ENCODE results near the gene FOXI2.

The FOXI2 gene

GRCh38 chr10:127744956-127745355 is 8.0 kb downstream of the FOXI2 start:
- DNase-seq, result no peak

GRCh38 chr10:127745861-127746260 is 8.9 kb downstream of the FOXI2 start:
- DNase-seq, result no peak

- no peak for DNase-seq
Observed at GRCh38 chr10:127755753-127756152, 18.8 kb downstream of the FOXI2 start.

GRCh38 chr10:127756264-127756663 is 19.3 kb downstream of the FOXI2 start:
- no peak for DNase-seq

GRCh38 chr10:127757033-127757432 is 20.0 kb downstream of the FOXI2 start:
- no peak for DNase-seq

- no peak for DNase-seq
Observed at GRCh38 chr10:127759276-127759675, 22.3 kb downstream of the FOXI2 start.

- no peak for DNase-seq
Observed at GRCh38 chr10:127762925-127763324, 25.9 kb downstream of the FOXI2 start.

- DNase-seq, result no peak
Observed at GRCh38 chr10:127774766-127775559, 38.0 kb downstream of the FOXI2 start.

- DNase-seq, result no peak
Observed at GRCh38 chr10:127776816-127777215, 39.8 kb downstream of the FOXI2 start.

- no peak for DNase-seq
Observed at GRCh38 chr10:127781412-127781811, 44.4 kb downstream of the FOXI2 start.

- no peak for DNase-seq
Observed at GRCh38 chr10:127787873-127788272, 50.9 kb downstream of the FOXI2 start.

GRCh38 chr10:127790066-127790624 is 53.2 kb downstream of the FOXI2 start:
- no peak for DNase-seq
